GM12864 (cell line): ENCODE measurements around the gene ESRRA.

Experiments
- DNase-seq: peaks from one replicate; pipeline ENCODE4 v3.0.0-alpha.2; 2011; ENCODE audit warnings: low read depth
- H3K4me3 ChIP-seq: 2 replicates; pipeline ENCODE4 v1.5.1; 2011; ENCODE audit warnings: mild to moderate bottlenecking, low read depth, low read length, control low read depth
- TF ChIP-seq, protein P1 (sequence below): IDR thresholded peaks from 2 replicates; pipeline ENCODE4 v1.5.1; 2011; ENCODE audit warnings: low read depth, mild to moderate bottlenecking, moderate library complexity, low read length, control low read depth, inconsistent platforms; ENCODE audit errors: missing control alignments

ESRRA gene

DNA sequence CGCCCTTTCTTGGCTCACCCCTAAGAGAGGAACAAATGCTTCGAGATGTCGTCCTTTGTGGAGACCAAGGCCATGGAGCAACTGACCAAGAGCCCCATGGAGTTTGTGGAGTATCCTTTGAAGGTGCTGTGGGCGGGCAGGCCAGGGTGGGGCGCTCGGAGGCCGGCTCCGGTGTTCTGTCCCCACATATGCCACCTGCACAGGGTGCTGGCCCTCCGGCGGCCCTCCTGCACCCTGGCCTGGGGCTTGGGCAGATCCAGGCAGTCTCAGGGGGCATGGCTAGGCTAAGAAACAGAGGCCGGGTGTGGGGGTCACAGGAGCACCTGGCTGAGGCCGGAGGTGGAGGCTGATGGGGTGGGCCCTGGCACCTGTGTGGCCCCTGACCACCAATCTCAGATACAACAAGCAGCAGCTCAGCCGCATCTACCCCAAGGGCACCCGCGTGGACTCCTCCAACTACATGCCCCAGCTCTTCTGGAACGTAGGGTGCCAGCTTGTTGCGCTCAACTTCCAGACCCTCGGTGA is 43.7 kb upstream of the ESRRA start:
- TF ChIP-seq, protein P1, sequence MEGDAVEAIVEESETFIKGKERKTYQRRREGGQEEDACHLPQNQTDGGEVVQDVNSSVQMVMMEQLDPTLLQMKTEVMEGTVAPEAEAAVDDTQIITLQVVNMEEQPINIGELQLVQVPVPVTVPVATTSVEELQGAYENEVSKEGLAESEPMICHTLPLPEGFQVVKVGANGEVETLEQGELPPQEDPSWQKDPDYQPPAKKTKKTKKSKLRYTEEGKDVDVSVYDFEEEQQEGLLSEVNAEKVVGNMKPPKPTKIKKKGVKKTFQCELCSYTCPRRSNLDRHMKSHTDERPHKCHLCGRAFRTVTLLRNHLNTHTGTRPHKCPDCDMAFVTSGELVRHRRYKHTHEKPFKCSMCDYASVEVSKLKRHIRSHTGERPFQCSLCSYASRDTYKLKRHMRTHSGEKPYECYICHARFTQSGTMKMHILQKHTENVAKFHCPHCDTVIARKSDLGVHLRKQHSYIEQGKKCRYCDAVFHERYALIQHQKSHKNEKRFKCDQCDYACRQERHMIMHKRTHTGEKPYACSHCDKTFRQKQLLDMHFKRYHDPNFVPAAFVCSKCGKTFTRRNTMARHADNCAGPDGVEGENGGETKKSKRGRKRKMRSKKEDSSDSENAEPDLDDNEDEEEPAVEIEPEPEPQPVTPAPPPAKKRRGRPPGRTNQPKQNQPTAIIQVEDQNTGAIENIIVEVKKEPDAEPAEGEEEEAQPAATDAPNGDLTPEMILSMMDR = no peak
- H3K4me3 ChIP-seq = no peak overlapping the region
- DNase-seq = no peak

DNA sequence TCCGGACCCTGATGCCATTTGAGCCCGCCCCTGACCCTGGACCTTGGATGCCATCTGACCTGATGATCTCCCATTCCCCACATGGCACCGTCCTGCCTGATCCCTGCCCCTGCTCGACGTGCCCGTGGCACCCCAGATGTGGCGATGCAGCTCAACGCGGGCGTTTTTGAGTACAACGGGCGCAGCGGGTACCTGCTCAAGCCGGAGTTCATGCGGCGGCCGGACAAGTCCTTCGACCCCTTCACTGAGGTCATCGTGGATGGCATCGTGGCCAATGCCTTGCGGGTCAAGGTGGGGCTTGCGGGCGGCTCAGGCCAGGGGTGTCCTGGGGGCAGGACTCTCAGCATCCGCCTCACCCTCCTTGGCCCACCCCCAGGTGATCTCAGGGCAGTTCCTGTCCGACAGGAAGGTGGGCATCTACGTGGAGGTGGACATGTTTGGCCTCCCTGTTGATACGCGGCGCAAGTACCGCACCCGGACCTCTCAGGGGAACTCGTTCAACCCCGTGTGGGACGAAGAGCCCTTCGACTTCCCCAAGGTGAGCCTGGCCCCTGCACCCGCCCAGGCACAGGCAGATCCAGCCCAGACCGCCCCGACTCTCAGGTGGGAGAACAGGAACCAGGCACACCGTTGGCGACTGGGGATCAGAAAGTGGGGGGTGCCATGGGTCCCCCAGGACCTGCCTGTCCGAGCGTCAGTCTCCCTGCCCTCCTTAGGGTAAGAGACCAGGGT is 42.9 kb upstream of the ESRRA start:
- H3K4me3 ChIP-seq = no peak overlapping the region
- no peak for DNase-seq
- TF ChIP-seq, protein P1 = no peak

DNA sequence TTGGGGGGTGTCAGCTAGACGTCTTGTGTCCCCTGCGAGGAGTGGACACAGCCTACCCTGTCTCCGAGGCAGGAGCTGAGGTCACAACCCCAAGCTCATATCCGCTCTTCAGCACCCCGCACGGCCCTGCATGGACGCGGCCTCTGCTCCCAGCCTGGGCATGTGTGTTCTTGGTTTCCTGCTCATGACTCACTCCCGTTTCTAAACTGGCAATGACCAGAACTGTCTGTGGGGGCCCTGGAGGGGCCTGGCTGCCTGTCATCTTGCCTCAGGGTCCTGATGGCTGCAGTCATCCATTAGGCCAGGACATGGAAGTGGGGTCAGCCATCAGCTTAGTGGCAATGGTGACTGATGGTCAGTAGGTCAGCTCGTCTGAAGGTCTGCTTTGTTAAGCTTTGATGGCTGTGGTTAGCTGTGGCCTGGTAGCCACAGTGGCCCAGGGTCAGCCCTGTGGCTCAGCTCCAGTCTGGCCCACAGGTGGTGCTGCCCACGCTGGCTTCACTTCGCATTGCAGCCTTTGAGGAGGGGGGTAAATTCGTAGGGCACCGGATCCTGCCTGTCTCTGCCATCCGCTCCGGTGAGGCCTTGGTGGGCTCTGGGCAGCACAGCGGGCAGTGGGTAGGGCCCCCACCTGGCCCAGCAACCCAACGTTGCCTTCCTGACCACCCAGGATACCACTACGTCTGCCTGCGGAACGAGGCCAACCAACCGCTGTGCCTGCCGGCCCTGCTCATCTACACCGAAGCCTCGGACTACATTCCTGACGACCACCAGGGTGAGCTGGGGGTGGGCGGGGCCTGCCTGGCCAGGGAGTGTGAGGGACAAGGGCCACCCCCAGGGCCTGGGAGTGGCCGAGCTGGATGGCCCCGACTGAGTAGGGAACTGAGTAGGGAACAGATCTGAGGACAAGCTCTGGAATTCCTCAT is 42.0 kb upstream of the ESRRA start:
- no peak for DNase-seq
- TF ChIP-seq, protein P1 = no peak
- H3K4me3 ChIP-seq = no peak overlapping the region

DNA sequence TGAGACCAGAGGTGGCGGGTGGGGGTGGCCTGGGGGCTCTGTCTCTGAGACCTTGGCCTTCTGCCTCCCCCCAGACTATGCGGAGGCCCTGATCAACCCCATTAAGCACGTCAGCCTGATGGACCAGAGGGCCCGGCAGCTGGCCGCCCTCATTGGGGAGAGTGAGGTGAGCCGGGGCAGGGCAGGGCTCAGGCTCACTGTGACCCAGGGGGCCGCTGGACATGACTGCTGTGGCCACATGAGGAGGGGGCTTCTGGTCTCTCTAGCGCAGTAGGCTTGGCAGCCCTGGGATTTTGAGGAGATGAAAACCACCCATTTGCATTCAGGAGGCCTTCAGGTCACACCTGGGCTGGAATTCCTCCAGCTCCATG is 41.4 kb upstream of the ESRRA start:
- no peak overlapping the region for H3K4me3 ChIP-seq
- DNase-seq = no peak
- TF ChIP-seq, protein P1 = no peak

DNA sequence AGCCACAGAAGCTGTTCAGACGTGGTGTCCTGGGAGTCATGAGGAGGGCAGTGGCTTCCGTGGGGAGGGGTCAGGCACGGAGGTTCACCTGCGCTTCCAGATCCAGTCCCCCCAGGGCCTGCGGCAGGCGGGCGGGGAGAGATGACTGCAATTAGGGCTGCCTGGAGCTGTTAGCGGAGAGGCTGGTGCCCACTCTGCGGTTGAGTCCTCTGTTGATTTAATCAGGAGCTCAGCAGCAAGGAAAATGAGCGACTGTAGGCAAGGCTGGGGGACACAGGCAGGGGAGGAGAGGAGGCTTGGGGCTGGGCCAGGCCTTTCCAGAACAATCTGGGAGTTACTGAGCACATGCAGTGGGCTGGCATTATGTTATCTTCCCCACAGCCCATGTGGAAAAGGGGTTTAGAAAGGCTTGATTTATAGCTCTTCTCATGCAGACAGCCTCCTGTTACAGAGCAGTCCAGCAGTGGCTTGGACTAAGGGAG is 40.9 kb upstream of the ESRRA start:
- TF ChIP-seq, protein P1 = no peak
- H3K4me3 ChIP-seq = no peak overlapping the region
- no peak for DNase-seq

DNA sequence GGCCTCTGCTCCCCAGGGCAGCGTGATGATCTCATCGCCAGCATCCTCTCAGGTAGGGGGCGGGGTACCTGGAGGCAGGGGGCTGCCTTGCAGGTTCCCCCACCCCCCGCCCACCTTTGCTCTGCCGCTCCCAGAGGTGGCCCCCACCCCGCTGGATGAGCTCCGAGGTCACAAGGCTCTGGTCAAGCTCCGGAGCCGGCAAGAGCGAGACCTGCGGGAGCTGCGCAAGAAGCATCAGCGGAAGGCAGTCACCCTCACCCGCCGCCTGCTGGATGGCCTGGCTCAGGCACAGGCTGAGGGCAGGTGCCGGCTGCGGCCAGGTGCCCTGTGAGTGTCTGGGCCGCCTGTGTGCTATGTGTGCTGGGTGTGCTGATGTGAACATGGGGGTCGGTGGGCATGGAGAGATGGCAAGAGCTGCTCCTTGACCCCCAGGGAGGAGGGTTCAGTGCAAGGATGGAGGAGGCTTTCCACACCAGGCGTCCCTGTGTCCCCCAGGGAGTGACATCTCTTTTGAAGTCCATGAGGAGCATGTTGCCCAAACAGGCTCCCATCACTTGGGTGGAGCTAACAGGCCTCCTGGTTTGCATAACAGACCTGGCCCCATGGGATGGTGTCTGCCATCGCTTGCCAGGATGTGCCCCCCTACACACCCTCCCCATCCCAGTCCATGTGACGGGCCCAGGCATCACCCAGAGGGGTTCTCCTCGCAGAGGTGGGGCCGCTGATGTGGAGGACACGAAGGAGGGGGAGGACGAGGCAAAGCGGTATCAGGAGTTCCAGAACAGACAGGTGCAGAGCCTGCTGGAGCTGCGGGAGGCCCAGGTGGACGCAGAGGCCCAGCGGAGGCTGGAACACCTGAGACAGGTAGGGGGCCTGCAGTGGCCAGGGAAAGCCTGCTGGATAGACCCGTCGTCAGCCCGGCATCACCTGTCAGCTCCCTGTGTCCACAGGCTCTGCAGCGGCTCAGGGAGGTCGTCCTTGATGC is 39.9 kb upstream of the ESRRA start:
- H3K4me3 ChIP-seq = no peak overlapping the region
- no peak for DNase-seq
- TF ChIP-seq, protein P1 = no peak
